Heart right ventricle (tissue), 16 donors: Measurements from ENCODE around the gene COPE. TPM values are rescaled to one million over a fixed set of nuclear protein-coding genes. Genes with fewer than 3 reads are reported as not detected.

ENCODE experiments used
- ATAC-seq, 8 donors: fragments of 200-7000 bp; cut with Tn5 transposase; one replicate each; pipeline ENCODE4 v1.9.1; 2020; ENCODE audit warnings: mild to moderate bottlenecking in 8 of 8, moderate library complexity in 8 of 8, moderate number of reproducible peaks in 1 of 8
- DNase-seq, 2 donors: peaks; one replicate each; pipeline ENCODE4 v3.0.0-alpha.2; 2020
- H3K27ac ChIP-seq, 10 donors: fragments of 200-600 bp; sonication (generic) in 2 of 10; one replicate each; pipeline versions ENCODE4 v1.5.0 to v1.8.0; 2020 to 2022; ENCODE audit warnings: mild to moderate bottlenecking in 3 of 10
- H3K27me3 ChIP-seq, 7 donors: fragments of 200-600 bp; one replicate each; pipeline ENCODE4 v1.8.0; 2021 to 2022; ENCODE audit warnings: mild to moderate bottlenecking in 2 of 7
- H3K36me3 ChIP-seq, 9 donors: fragments of 200-600 bp; sonication (generic) in 1 of 9; one replicate each; pipeline versions ENCODE4 v1.5.0 to v1.8.0; 2020 to 2022; ENCODE audit warnings: mild to moderate bottlenecking in 2 of 9
- H3K4me1 ChIP-seq, 9 donors: fragments of 200-600 bp; sonication (generic) in 1 of 9; one replicate each; pipeline versions ENCODE4 v1.5.0 to v1.8.0; 2020 to 2022; ENCODE audit warnings: mild to moderate bottlenecking in 4 of 9
- H3K4me3 ChIP-seq, 10 donors: fragments of 200-600 bp; sonication (generic) in 2 of 10; one replicate each; pipeline versions ENCODE4 v1.5.0 to v1.8.0; 2020 to 2022; ENCODE audit warnings: mild to moderate bottlenecking in 7 of 10, moderate library complexity in 2 of 10
- H3K9me3 ChIP-seq, 11 donors: fragments of 200-600 bp in 10 of 11; sonication (generic) in 2 of 11; one replicate each; pipeline versions ENCODE4 v1.5.0 to v1.8.0; 2013 to 2022; ENCODE audit warnings: mild to moderate bottlenecking in 2 of 11, control low read depth in 1 of 11, moderate library complexity in 1 of 11
- WGBS, 2 donors: extraction: QIAGEN DNeasy Blood & Tissue Kit; methylation state at CpG; one replicate each; pipeline ENCODE4 v1.1.7; 2013; ENCODE audit warnings: inconsistent platforms in 1 of 2; 5-methylcytosine and 5-hydroxymethylcytosine counted together
- intact Hi-C, 10 donors: fragments of 100-400 bp; cut with DNase I; formaldehyde crosslinking; loops; one replicate each; pipeline versions ENCODE4 v1.11.1 to v1.14.2; 2022
- polyA plus RNA-seq, 2 donors: library from polyadenylated mRNA; stranded (reverse); fragments of 200-250 nt; gene quantifications; one replicate each; pipeline ENCODE4 v1.2.3, GENCODE V29; 2013
- total RNA-seq, 10 donors: library from RNA; stranded (reverse); fragmentation: NEBNext Ultra II Directional in 3 of 10; extraction: Animal tissue kit (Norgen Biotek cat#: 25700) in 3 of 10; gene quantifications; one replicate each; pipeline versions ENCODE4 v1.2.1 to v1.2.4, GENCODE V29; 2021 to 2023
- TF ChIP-seq, protein P1 (sequence below), 9 donors: fragments of 200-600 bp; sonication (generic) in 2 of 9; IDR thresholded peaks; one replicate each; pipeline versions ENCODE4 v1.5.0 to v1.8.0; 2021 to 2022; ENCODE audit warnings: antibody characterized with exemption in 9 of 9, mild to moderate bottlenecking in 5 of 9, moderate library complexity in 1 of 9
- donor health status: Arrhythmogenic right ventricular cardiomyopathy.
- donor health status: ischemic (EF 13 %, LVEDD 7.1; RV severe dilation, severe dysfunction).
- donor health status: healthy with polysubstance abuse.
- donor health status: DM: no; HTN: yes; CAD: no.
- donor health status: DM: no; HTN: no; CAD: no.
- donor health status: ischemic (EF 25% LVEDD 6.9; RV normal size, moderate dysfunction).
- donor health status: ischemic (EF 25% LVEDD 5.7; RV mildly dilated, moderate dysfunction).
- donor health status: healthy.
- donor health status: DM: yes; HTN: yes; CAD: no.
- donor health status: Ischemic cardiomyopathy.
- donor health status: ischemic (EF 35%, LVEDD 5.7; RV mildly dilated, moderate dysfunction).
- donor health status: nonischemic (EF 11% LVEDD 7.7; RV severe dilation, severe dysfunction).
- donor health status: DM: yes; HTN: yes; CAD: no.
- donor health status: PGD.
- donor health status: ischemic (EF 29% LVEDD 5.4; RV normal size, mild dysfunction).
- donor health status: nonischemic (EF 23%, LVEDD 6.1; RV moderate dilation, normal function).

The COPE gene
- total and polyA plus RNA-seq, 12 donors = 102 to 302 (median 118) TPM

GRCh38 chr19:18870531-18871172, 48.5 kb downstream of the COPE start:
- H3K4me3 ChIP-seq = no peak overlapping the region
- no peak for ATAC-seq
- WGBS, 2 donors = 36 to 39% methylated on average over 19 to 25 of the region's 25 CpGs

DNA sequence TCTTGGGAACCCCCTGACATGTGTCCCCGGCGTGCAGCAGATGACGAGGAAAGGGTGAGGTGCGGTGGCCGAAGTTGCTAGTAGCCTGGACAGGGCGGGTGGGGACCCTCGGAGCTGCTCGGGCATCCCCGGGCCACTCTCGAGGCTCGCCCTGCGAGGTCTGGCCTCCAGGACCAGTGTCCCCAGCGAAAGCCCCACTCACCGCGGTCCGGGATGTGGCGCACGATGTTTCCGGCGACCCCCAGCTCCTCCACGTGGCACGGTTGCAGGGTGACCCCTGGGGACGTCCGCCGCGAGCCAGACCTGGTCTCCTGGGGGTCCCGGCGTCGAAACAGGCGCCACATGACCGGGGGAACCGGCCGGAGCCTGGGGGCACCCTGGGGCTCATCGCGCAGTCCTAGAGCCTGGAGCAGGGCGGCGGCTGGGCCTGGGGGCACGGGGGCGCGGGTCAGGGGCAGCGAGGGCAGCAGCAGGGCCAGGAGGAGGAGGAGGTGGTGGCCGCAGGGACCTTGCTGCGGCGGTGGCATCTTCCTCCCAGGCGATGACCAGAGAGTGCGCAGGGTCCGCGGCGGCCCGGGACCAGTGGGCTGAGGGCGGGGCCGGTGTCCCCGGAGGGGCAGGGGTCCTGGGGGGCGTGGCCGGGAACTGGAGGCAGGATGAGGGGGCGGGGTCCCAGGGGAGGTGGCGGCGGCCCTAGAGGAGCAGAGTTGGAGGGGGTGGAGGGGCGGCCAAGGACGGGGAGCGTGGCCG, 49.2 kb downstream of the COPE start:
- ATAC-seq = peak in 1 of 8 donors; percentile 22
- WGBS, 2 donors = 8 to 13% methylated on average over 46 to 62 of the region's 62 CpGs
- intact Hi-C loops = loop anchor here in 1 of 10 donors (5.0 kb wide), 1 partner anchor 278 kb away; no protein-coding TSS in a partner anchor

More at GRCh38 chr19:18870531-18871172, 48.5 kb downstream of the COPE start:
- H3K4me1 ChIP-seq = peaks cover 0 to 28% (median 17%) of the 10 kb centered on the region in 9 donors
- DNase-seq = no peak
- H3K27ac ChIP-seq = no peak overlapping the region
- H3K27me3 ChIP-seq = peaks cover 0 to 39% (median 15%) of the 10 kb centered on the region in 7 donors
- peaks cover 0 to 28% (median 18%) of the 10 kb centered on the region in 9 donors for H3K36me3 ChIP-seq
- H3K9me3 ChIP-seq = no peaks in the 10 kb centered on the region
- intact Hi-C loops = no loop called here
- TF ChIP-seq, protein P1, sequence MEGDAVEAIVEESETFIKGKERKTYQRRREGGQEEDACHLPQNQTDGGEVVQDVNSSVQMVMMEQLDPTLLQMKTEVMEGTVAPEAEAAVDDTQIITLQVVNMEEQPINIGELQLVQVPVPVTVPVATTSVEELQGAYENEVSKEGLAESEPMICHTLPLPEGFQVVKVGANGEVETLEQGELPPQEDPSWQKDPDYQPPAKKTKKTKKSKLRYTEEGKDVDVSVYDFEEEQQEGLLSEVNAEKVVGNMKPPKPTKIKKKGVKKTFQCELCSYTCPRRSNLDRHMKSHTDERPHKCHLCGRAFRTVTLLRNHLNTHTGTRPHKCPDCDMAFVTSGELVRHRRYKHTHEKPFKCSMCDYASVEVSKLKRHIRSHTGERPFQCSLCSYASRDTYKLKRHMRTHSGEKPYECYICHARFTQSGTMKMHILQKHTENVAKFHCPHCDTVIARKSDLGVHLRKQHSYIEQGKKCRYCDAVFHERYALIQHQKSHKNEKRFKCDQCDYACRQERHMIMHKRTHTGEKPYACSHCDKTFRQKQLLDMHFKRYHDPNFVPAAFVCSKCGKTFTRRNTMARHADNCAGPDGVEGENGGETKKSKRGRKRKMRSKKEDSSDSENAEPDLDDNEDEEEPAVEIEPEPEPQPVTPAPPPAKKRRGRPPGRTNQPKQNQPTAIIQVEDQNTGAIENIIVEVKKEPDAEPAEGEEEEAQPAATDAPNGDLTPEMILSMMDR (IDR thresholded peaks at IDR 0.05) = no peak

GRCh38 chr19:18869023-18869618, 50.1 kb downstream of the COPE start:
- Histone ChIP-seq H3K4me3 (no peak overlapping the region), H3K27me3 (peaks cover 0 to 39% (median 15%) of the 10 kb centered on the region in 7 donors), H3K36me3 (peaks cover 2 to 44% (median 33%) of the 10 kb centered on the region in 9 donors), H3K4me1 (peaks cover 0 to 28% (median 17%) of the 10 kb centered on the region in 9 donors), H3K27ac (no peak overlapping the region), H3K9me3 (no peaks in the 10 kb centered on the region)
- TF ChIP-seq, protein P1 (IDR thresholded peaks at IDR 0.05) = no peak
- DNase-seq (no peak), ATAC-seq (no peak)
- WGBS, 2 donors = 3 to 20% methylated on average over 48 to 71 of the region's 71 CpGs
- intact Hi-C loops = loop anchor here in 1 of 10 donors (5.0 kb wide), 1 partner anchor 277 kb away; no protein-coding TSS in a partner anchor

More for the DNA sequence above, 49.2 kb downstream of the COPE start:
- Histone ChIP-seq H3K4me1 (peaks cover 0 to 28% (median 17%) of the 10 kb centered on the region in 9 donors), H3K9me3 (no peaks in the 10 kb centered on the region), H3K4me3 (no peak overlapping the region), H3K36me3 (peaks cover 0 to 35% (median 25%) of the 10 kb centered on the region in 9 donors), H3K27ac (no peak overlapping the region), H3K27me3 (peaks cover 0 to 39% (median 15%) of the 10 kb centered on the region in 7 donors)
- DNase-seq = no peak
- TF ChIP-seq, protein P1 (IDR thresholded peaks at IDR 0.05) = no peak
